ENCODE results near the gene CTNNBL1.

Gene CTNNBL1

DNA sequence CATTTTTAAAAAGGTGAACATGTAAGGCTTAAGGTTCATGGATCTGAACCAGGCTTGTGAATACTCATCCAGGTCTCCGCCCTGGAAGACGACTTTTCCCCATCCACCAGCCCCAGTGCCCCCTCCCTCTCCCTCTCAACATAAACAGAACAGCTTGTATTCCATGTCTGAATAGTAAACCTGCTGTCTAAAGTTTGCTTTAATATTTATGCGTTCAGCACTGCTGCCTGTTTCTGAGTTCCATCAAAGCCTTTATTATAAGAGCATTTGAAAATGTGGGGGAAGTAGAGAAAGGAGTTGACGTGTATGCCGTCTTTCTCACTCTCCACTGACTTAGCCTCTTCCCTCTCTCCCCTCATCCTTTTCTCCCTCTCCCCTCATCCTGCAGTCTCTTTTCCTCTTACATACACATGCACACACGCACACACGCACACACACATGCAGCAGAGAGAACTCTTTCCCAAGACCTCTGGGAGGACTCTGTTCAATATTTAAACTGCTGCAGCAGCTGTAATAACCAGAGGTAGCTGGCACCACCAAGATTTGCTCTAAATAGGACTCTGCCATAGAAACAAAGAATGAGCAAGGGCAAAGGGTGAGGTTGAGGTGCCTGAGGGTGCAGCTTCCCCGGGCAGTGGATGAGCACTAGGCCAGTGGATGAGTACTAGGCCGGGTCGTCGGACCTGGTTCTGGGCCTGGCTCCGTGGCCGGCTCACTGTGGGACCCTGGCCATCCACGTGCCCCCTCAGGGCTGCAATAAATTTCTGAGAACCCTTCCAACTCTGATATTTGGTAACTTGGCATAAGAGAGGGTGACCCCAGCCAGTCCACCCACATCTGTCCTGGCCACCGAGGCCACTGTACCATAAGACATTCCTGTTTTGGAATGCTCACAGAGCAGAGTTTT lies 173.7 kb downstream of the CTNNBL1 start:
- H3K36me3 ChIP-seq: peaks cover 73 to 98% (median 90%) of the 10 kb centered on the region in 11 experiments
- no peaks in the 10 kb centered on the region for H3K27me3 ChIP-seq
- H3K27ac ChIP-seq: no peak overlapping the region
- TF ChIP-seq Cebpa-rat (IDR thresholded peaks at IDR 0.05): no peak
- H3K4me1 ChIP-seq: peaks cover 0 to 11% (median 0%) of the 10 kb centered on the region in 10 experiments; a peak in 2 of 20 replicates
- no peak overlapping the region for H3K9ac ChIP-seq
- H3K9me3 ChIP-seq (replicated peaks in 1 of 11): no peaks in the 10 kb centered on the region
- H3K4me3 ChIP-seq: no peak overlapping the region
- H4K20me1 ChIP-seq: peaks cover 0 to 56% (median 0%) of the 10 kb centered on the region in 11 experiments; a peak in 6 of 22 replicates
- H3K4me2 ChIP-seq: no peak overlapping the region

DNA sequence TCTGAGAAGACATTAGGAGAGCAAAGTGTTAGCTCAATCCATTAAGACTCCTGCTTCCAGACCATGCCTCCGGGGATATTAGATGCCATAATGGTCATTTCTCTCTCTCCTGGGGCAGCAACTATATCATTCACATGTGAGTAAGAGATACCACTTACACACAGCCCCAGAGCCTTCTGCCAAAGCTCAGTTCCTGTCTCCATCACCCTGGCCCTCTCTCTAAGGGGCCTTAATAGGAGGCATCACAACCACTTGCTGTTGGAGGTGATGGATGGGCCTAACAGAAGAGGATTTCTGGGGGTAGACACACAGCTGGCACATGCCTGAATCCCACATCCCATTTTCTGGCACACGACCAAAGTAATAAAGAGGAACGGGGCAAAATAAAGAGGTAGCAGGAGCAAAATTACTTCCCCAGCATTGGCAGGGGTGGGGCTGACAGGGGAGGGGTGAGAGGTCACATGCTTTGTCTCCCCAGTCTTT lies 175.1 kb downstream of the CTNNBL1 start:
- no peak for TF ChIP-seq Cebpa-rat (IDR thresholded peaks at IDR 0.05)
- Histone ChIP-seq H3K27me3 (no peaks in the 10 kb centered on the region), H3K4me2 (no peak overlapping the region), H4K20me1 (peaks cover 0 to 44% (median 0%) of the 10 kb centered on the region in 11 experiments; a peak in 6 of 22 replicates), H3K4me1 (peaks cover 0 to 11% (median 0%) of the 10 kb centered on the region in 10 experiments; a peak in 2 of 20 replicates), H3K27ac (no peak overlapping the region), H3K36me3 (peaks cover 72 to 98% (median 89%) of the 10 kb centered on the region in 11 experiments), H3K9ac (no peak overlapping the region), H3K4me3 (no peak overlapping the region), H3K9me3 (replicated peaks in 1 of 11) (no peaks in the 10 kb centered on the region)

DNA sequence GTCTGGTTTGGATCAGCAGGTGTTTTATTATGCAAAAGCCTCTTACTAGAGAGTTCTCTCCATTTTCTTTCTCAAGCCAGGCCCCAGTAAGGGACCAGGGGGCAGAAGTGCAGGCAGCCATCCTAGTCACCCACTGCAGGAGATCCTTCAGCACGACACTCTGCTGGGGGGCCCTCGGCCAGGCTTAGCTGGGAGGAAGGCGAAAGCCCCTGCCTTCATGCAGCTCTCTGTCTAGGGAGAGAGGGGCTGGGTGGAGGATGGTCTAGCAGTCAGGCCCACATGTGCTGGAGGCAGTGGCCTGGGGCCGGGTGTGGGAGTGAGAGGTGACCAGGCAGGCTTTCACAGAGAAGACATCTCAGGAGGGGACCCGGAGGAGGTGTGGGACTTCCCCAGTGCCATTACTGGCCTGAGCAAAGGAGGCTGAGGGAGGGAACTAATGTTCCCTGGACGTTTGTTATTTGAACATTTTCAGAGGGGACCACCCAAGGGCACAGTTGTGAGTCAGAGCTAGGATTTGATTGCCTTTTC lies 175.6 kb downstream of the CTNNBL1 start:
- peaks cover 0 to 44% (median 0%) of the 10 kb centered on the region in 11 experiments; a peak in 6 of 22 replicates for H4K20me1 ChIP-seq
- H3K4me1 ChIP-seq: peaks cover 0 to 11% (median 0%) of the 10 kb centered on the region in 10 experiments; a peak in 2 of 20 replicates
- TF ChIP-seq Cebpa-rat (IDR thresholded peaks at IDR 0.05): no peak
- no peak overlapping the region for H3K27ac ChIP-seq
- H3K36me3 ChIP-seq: peaks cover 77 to 99% (median 92%) of the 10 kb centered on the region in 11 experiments
- no peak overlapping the region for H3K4me2 ChIP-seq
- H3K9me3 ChIP-seq (replicated peaks in 1 of 11): no peaks in the 10 kb centered on the region
- no peak overlapping the region for H3K4me3 ChIP-seq
- no peaks in the 10 kb centered on the region for H3K27me3 ChIP-seq
- H3K9ac ChIP-seq: no peak overlapping the region

DNA sequence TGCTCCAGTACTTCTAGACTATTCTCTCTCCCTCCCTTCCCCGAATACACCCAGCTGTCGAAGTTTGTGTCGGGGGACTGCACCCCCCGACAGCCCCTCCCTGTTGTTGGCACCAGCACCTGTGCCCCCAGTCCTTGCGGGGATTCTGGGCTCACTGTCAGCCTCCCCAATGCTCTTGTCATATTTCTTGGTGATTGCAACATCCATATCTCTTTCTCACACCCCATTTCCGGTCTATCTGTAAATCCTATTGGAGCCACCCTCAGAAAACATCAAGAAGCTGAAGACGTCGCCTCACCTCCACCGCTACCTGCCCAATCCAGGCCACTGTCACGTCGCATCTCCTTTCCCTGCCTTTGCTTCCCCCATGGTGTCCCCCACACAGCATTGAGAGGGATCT lies 176.5 kb downstream of the CTNNBL1 start:
- no peak overlapping the region for H3K27ac ChIP-seq
- no peak overlapping the region for H3K4me2 ChIP-seq
- H3K27me3 ChIP-seq: no peaks in the 10 kb centered on the region
- peaks cover 74 to 99% (median 91%) of the 10 kb centered on the region in 11 experiments for H3K36me3 ChIP-seq
- peaks cover 0 to 50% (median 0%) of the 10 kb centered on the region in 11 experiments; a peak in 6 of 22 replicates for H4K20me1 ChIP-seq
- H3K9ac ChIP-seq: no peak overlapping the region
- no peak overlapping the region for H3K4me3 ChIP-seq
- no peaks in the 10 kb centered on the region for H3K9me3 ChIP-seq (replicated peaks in 1 of 11)
- peaks cover 0 to 11% (median 0%) of the 10 kb centered on the region in 10 experiments; a peak in 2 of 20 replicates for H3K4me1 ChIP-seq
- 0 out of 22 replicates have a peak, but pooled peaks of 1 of the 11 experiments have one; percentile 31 for TF ChIP-seq Cebpa-rat (IDR thresholded peaks at IDR 0.05)

DNA sequence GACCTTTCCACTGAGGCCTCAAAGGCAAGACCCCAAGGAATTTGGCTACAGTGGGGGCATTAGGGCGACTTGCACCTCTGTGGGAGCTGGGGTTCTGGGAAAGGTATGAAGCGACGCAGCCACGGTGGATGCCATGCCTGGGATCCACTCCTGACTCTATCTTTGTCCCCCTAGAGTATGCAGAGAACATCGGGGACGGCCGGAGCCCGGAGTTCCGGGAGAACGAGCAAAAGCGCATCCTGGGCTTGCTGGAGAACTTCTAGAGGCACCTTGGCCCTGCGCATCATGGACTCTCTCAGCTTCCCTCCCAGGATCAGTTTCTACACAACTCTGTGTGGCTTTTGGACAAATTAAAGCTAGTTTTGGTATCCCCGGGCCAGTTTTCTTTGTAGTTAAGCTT lies 177.9 kb downstream of the CTNNBL1 start:
- H3K4me2 ChIP-seq: no peak overlapping the region
- H3K27me3 ChIP-seq: no peaks in the 10 kb centered on the region

DNA sequence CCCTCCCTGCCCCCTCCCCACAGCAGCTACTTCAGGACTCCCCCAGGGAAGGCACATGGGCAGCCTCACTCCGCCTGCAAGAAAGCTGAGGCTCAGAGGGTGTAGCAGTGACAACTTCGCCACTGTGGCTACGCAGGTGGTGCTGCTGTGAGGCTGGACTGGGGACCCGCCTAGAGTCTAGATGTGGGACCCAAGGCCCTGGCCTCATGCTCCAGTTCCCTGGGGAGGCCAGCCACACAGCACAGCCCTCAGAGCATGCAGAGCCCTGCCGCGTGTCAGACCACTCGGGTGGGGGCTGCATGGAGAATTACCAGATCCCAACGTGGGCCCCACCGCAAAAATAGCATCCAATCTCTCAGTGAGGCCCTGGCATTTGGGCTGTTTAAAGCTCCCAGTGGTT lies 178.3 kb downstream of the CTNNBL1 start:
- Histone ChIP-seq H3K9ac (no peak overlapping the region), H3K27ac (no peak overlapping the region), H3K9me3 (replicated peaks in 1 of 11) (no peaks in the 10 kb centered on the region), H3K4me3 (no peak overlapping the region), H3K4me1 (peaks cover 0 to 11% (median 0%) of the 10 kb centered on the region in 10 experiments; a peak in 4 of 20 replicates), H3K27me3 (no peaks in the 10 kb centered on the region), H4K20me1 (peaks cover 0 to 45% (median 0%) of the 10 kb centered on the region in 11 experiments; a peak in 6 of 22 replicates), H3K36me3 (peaks cover 62 to 85% (median 82%) of the 10 kb centered on the region in 11 experiments), H3K4me2 (no peak overlapping the region)
- no peak for TF ChIP-seq Cebpa-rat (IDR thresholded peaks at IDR 0.05)

More for the DNA sequence above, 177.9 kb downstream of the CTNNBL1 start:
- H3K9me3 ChIP-seq (replicated peaks in 1 of 11): no peaks in the 10 kb centered on the region
- peaks cover 62 to 89% (median 82%) of the 10 kb centered on the region in 11 experiments for H3K36me3 ChIP-seq
- no peak for TF ChIP-seq Cebpa-rat (IDR thresholded peaks at IDR 0.05)
- H3K4me1 ChIP-seq: peaks cover 0 to 11% (median 0%) of the 10 kb centered on the region in 10 experiments; a peak in 2 of 20 replicates
- H3K9ac ChIP-seq: no peak overlapping the region
- H3K4me3 ChIP-seq: no peak overlapping the region
- H4K20me1 ChIP-seq: peaks cover 0 to 45% (median 0%) of the 10 kb centered on the region in 11 experiments; a peak in 6 of 22 replicates
- no peak overlapping the region for H3K27ac ChIP-seq

DNA sequence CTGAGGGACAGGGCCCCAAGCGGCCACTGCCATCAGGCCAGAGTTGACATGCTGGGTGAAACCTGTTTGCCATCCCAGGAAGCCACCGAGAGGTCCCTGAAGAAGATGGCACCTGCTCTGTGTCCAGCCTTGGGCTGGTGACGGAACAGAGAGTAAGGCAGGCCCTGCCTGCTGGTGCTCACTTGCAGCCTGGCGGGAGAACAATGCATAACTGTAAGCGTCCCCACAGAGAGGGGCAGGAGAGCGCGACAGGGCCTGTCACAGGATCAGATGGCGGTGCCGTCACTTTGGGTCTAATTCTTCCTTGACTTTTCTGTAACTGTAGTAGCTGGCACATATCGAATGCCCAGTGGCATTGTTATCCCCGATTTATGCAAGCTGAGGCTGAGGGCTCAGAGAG lies 180.1 kb downstream of the CTNNBL1 start:
- no peak for TF ChIP-seq Cebpa-rat (IDR thresholded peaks at IDR 0.05)
- H3K4me2 ChIP-seq: no peak overlapping the region

DNA sequence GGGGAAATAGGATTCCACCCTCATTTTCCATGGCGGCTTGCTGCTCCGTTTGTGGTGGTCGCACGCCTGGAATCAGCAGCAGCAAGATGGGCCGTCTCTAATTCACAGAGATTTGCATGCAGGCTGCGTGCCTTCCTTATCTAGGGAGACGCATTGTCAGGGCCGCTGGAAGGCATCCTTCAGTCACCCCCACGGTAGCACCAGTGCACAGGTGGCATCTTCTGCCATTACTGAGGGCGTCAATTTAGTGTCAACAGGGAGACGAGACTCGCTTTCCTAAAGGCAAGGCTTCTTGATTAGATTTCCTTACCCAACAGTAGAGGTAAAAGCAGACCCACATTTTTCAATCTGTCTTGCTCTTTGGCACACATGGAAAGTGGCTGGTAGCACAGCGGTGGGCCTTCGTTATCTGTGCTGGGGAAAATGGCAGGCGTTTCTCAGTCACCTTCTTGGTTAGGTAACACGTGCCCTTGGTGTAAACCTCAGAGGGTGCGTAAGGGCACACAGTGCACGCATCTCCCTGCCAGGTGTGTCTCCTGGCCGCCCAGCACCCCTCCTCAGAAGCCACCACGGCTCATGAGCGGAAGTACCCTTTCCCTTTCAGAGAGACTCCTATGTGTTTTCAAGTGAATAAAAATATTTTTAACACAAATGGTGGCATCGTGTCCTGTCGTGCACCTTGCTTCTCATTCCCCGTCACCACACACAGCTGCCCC lies 181.8 kb downstream of the CTNNBL1 start:
- H3K4me2 ChIP-seq: no peak overlapping the region
- H4K20me1 ChIP-seq: peaks cover 0 to 16% (median 0%) of the 10 kb centered on the region in 11 experiments; a peak in 4 of 22 replicates
- H3K36me3 ChIP-seq: peaks cover 36 to 52% (median 48%) of the 10 kb centered on the region in 11 experiments

More for the DNA sequence above, 180.1 kb downstream of the CTNNBL1 start:
- Histone ChIP-seq H3K4me1 (peaks cover 0 to 13% (median 9%) of the 10 kb centered on the region in 10 experiments; a peak in 13 of 20 replicates), H3K27me3 (no peaks in the 10 kb centered on the region), H3K36me3 (peaks cover 51 to 68% (median 66%) of the 10 kb centered on the region in 11 experiments), H4K20me1 (peaks cover 0 to 28% (median 0%) of the 10 kb centered on the region in 11 experiments; a peak in 4 of 22 replicates), H3K27ac (no peak overlapping the region), H3K4me3 (no peak overlapping the region), H3K9ac (no peak overlapping the region), H3K9me3 (replicated peaks in 1 of 11) (no peaks in the 10 kb centered on the region)

More for the DNA sequence above, 181.8 kb downstream of the CTNNBL1 start:
- H3K4me3 ChIP-seq: no peak overlapping the region
- H3K9ac ChIP-seq: no peak overlapping the region
- peaks cover 0 to 14% (median 9%) of the 10 kb centered on the region in 10 experiments; a peak in 12 of 20 replicates for H3K4me1 ChIP-seq
- H3K27ac ChIP-seq: no peak overlapping the region
- H3K27me3 ChIP-seq: no peaks in the 10 kb centered on the region
- H3K9me3 ChIP-seq (replicated peaks in 1 of 11): no peaks in the 10 kb centered on the region
- TF ChIP-seq Cebpa-rat (IDR thresholded peaks at IDR 0.05): no peak
